PC-3 (cell line): ENCODE results near the gene CHST11.

Experiments used
- CTCF ChIP-seq: fragments of 300-600 bp; sonication (generic); conservative IDR thresholded peaks from 2 replicates; pipeline ENCODE4 v1.5.1; 2017; ENCODE audit warnings: antibody characterized with exemption, low read depth, mild to moderate bottlenecking, low read length
- EZH2 ChIP-seq: fragments of 300-600 bp; sonication (generic); IDR thresholded peaks from one replicate; pipeline ENCODE4 v1.6.1; 2017; ENCODE audit warnings: antibody characterized with exemption, mild to moderate bottlenecking, low read length; ENCODE audit not compliant: unreplicated experiment
- EZH2phosphoT487 ChIP-seq: fragments of 300-600 bp; sonication (generic); IDR thresholded peaks from 2 replicates; pipeline ENCODE4 v1.6.1; 2018; ENCODE audit warnings: mild to moderate bottlenecking, antibody characterized with exemption, low read length, borderline replicate concordance

GRCh38 chr12:104700324-104700723, 243.6 kb downstream of the CHST11 start:
- TF ChIP-seq CTCF: no peak
- no peak for TF ChIP-seq EZH2
- no peak for TF ChIP-seq EZH2phosphoT487
